ENCODE results near the gene PARD6G. TPM values are rescaled to one million over a fixed set of nuclear protein-coding genes. Genes with fewer than 3 reads are reported as not detected.

Gene PARD6G
- total RNA-seq, 2 donors from 2014 or later: 3.9 to 4.1 TPM

Other genes starting within 250 kb of the PARD6G start
- 10 to 100 TPM; 14.3 to 16.1 TPM for gene RBFA, start 213.1 kb downstream of the PARD6G start, total RNA-seq
- 10 to 100 TPM; 10.0 to 13.7 TPM for gene ADNP2, start 138.3 kb downstream of the PARD6G start, total RNA-seq